Epithelial cell of umbilical artery (primary cell): Measurements from ENCODE around the gene UTP25. TPM values are rescaled to one million over a fixed set of nuclear protein-coding genes. Genes with fewer than 3 reads are reported as not detected.

Source experiments
- total RNA-seq: library from RNA; depleted of rRNA; stranded (reverse); fragments of >200 nt; gene quantifications from 2 replicates; pipeline ENCODE4 v1.2.3, GENCODE V29; 2014

UTP25 gene
- total RNA-seq = 4.9 and 7.0 TPM in 2 replicates

GRCh38 chr1:209827384-209828262, at the start of gene UTP25:
Gene UTP25, plus strand, starts transcription at chr1:209827972. Its CDS starts 92 bp downstream, at chr1:209828064.

GRCh38 chr1:209784265-209785169, 43.3 kb upstream of the UTP25 start, which contains the start of gene C1orf74:
Gene C1orf74, minus strand, starts transcription at chr1:209784559. Its CDS starts 925 bp downstream, at chr1:209783634.

GRCh38 chr1:209805875-209806760, 21.7 kb upstream of the UTP25 start, which contains the start of gene IRF6:
Gene IRF6, minus strand, starts transcription at chr1:209806142. Its CDS starts 4,729 bp downstream, at chr1:209801413.

Other genes with a start within 250 kb of the UTP25 start
- gene CAMK1G, start 244.3 kb upstream of the UTP25 start, total RNA-seq = not detected in 2 replicates
- gene LAMB3, start 175.5 kb upstream of the UTP25 start, total RNA-seq = 3.6 and 3.8 TPM in 2 replicates
- 0.32 and 1.1 TPM in 2 replicates for gene G0S2, start 152.6 kb upstream of the UTP25 start, total RNA-seq
- gene HSD11B1, start 123.1 kb upstream of the UTP25 start, total RNA-seq = 0.32 and 0.61 TPM in 2 replicates
- under 0.01 TPM in 1 of 2 replicates, not detected in the other for gene TRAF3IP3, start 71.9 kb upstream of the UTP25 start, total RNA-seq
- gene C1orf74, start 43.4 kb upstream of the UTP25 start, total RNA-seq = 2.9 and 4.1 TPM in 2 replicates
- gene IRF6, start 21.8 kb upstream of the UTP25 start, total RNA-seq = 36.4 and 72.9 TPM in 2 replicates
- gene SYT14, start 110.2 kb downstream of the UTP25 start, total RNA-seq = 1.6 and 2.6 TPM in 2 replicates